ENCODE results near the gene SULT2A1.
"Not testable (repeated sequence)": the region's sequence is repeated elsewhere in the genome, so short reads cannot be mapped to it uniquely, and the experiment has no call there.

Gene SULT2A1

GRCh38 chr19:47859838-47860237, 26.3 kb downstream of the SULT2A1 start:
- DNase-seq: not testable (repeated sequence)

GRCh38 chr19:47858646-47859285, 27.3 kb downstream of the SULT2A1 start, which contains the start of gene TPRX2:
Gene TPRX2, plus strand, starts transcription at chr19:47859235. Its CDS starts 12 bp downstream, at chr19:47859247.
- DNase-seq: not testable (repeated sequence)

- DNase-seq: not testable (repeated sequence)
Observed at GRCh38 chr19:47858231-47858630, 27.9 kb downstream of the SULT2A1 start.

GRCh38 chr19:47854459-47854858, 31.7 kb downstream of the SULT2A1 start:
- DNase-seq: no peak

- DNase-seq: no peak
Observed at GRCh38 chr19:47853003-47853402, 33.1 kb downstream of the SULT2A1 start.

- peak; percentile 54 for DNase-seq
Observed at GRCh38 chr19:47848823-47849473, 37.2 kb downstream of the SULT2A1 start.

- no peak for DNase-seq
Observed at GRCh38 chr19:47848425-47848822, 37.7 kb downstream of the SULT2A1 start.

GRCh38 chr19:47842941-47843340, 43.2 kb downstream of the SULT2A1 start:
- DNase-seq: no peak

- DNase-seq: no peak
Observed at GRCh38 chr19:47839913-47840312, 46.2 kb downstream of the SULT2A1 start.

- DNase-seq: no peak
Observed at GRCh38 chr19:47839411-47839810, 46.7 kb downstream of the SULT2A1 start.

GRCh38 chr19:47836038-47836437, 50.1 kb downstream of the SULT2A1 start:
- DNase-seq: no peak

- DNase-seq: no peak
Observed at GRCh38 chr19:47832723-47833122, 53.4 kb downstream of the SULT2A1 start.

GRCh38 chr19:47826800-47827199, 59.3 kb downstream of the SULT2A1 start:
- DNase-seq: no peak

- DNase-seq: no peak
Observed at GRCh38 chr19:47824396-47824795, 61.7 kb downstream of the SULT2A1 start.

- DNase-seq: no peak
Observed at GRCh38 chr19:47821460-47822020, 64.6 kb downstream of the SULT2A1 start, which contains the start of gene CRX. Gene CRX, plus strand, starts transcription at chr19:47821937. Its CDS starts 12,507 bp downstream, at chr19:47834444.

Data from suppressor macrophage treated with lipopolysaccharide for 4 hours (primary cell).